NCI-H510A treated with DMSO at 0.1 percent for 48 hours (cell line): ENCODE data around the gene MSMB.
"Not testable (repeated sequence)": the region's sequence is repeated elsewhere in the genome, so short reads cannot be mapped to it uniquely, and the experiment has no call there.

Experiments
- DNase-seq: peaks from one replicate; lab custom pipeline; 2025; lab: John Stamatoyannopoulos, UW

Gene MSMB

GRCh38 chr10:46046261-46046660 is at the start of gene MSMB:
MSMB (minus strand) TSS chr10:46046269; CDS start chr10:46046237, 32 bp downstream.
- peak; percentile 20 for DNase-seq

GRCh38 chr10:46094931-46095750 is 49.1 kb upstream of the MSMB start:
- DNase-seq = no peak

GRCh38 chr10:46094197-46094500 is 48.1 kb upstream of the MSMB start:
- DNase-seq = no peak

GRCh38 chr10:46093316-46094196 is 47.5 kb upstream of the MSMB start:
- DNase-seq = not testable (repeated sequence)

GRCh38 chr10:46092524-46093081 is 46.5 kb upstream of the MSMB start:
- DNase-seq = no peak

DNA sequence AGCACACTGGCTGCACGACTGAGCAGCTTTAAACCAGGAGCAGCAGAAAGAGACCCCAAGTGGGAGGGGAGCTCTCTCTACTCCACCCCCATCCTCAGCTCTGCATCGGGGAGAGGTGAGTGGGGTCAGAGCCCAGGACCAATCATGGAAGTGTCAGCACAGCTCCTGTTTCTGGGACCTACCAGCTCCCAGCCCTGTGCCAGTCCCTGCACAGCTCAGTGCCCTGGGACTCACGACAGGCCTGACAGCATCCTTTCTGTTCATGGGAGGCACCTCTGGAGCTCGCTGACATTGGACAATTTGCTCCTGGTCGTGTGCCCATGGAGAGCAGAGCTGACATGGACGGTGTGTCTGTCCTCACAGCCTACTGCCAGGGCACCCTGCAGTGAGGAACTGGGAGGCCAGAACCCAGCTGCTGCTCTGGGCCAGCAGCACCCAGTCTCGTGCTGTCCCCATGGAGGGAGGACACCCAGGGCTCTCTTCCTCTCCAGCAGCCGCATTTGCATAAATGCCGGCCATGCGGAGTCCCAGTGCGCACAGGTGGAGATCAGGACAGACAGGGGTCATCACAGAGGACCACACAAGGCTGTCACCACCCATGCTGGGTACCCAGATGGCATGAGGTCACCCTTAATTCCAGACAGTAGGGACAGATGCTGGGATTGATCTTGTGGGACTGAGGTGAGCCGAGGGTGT is 45.9 kb upstream of the MSMB start:
- no peak for DNase-seq

- DNase-seq = no peak
These were observed 45.2 kb upstream of the MSMB start for GRCh38 chr10:46091080-46091827.

DNA sequence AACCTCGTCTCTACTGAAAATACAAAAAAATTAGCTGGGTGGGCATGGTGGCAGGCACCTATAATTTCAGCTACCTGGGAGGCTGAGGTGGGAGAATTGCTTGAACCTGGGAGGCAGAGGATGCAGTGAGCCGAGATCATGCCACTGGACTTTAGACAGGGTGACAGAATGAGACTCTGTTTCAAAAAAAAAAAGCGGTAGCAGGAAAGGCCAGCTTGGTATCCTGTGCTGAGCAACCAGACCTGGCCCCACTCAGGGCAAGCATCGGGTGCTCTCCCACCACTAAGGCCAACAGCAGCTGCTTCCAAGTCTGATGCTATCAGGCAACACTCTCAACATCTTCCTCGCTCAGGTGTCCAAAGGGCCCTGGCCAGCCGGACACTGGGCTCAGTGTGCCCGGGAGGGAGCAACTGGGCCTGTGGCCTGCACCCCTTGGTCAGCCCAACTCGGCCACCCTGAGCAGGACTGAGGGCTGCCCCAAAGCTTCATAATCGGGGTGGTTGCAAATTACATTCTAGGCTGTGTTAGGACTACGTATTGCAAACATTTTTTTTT is 44.3 kb upstream of the MSMB start:
- no peak for DNase-seq

DNA sequence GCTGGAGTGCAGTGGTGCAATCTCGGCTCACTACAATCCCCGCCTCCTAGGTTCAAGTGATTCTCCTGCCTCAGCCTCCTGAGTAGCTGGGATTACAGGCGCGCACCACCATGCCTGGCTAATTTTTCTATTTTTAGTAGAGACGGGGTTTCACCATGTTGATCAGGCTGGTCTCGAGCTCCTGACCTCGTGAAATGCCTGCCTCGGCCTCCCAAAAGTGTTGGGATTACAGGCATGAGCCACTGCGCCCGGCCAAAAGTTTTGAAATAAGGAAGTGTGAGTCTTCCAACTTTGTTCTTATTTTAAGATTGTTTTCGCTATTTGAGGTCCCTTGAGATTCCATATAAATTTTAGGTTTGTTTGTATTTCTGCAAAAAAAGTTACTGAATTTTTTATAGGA is 41.3 kb upstream of the MSMB start:
- DNase-seq = not testable (repeated sequence)

- no peak for DNase-seq
These were observed 38.5 kb upstream of the MSMB start for GRCh38 chr10:46084321-46085165.

- no peak for DNase-seq
These were observed 34.8 kb upstream of the MSMB start for GRCh38 chr10:46080886-46081285.

- DNase-seq = no peak
These were observed 33.9 kb upstream of the MSMB start for GRCh38 chr10:46079831-46080585.

DNA sequence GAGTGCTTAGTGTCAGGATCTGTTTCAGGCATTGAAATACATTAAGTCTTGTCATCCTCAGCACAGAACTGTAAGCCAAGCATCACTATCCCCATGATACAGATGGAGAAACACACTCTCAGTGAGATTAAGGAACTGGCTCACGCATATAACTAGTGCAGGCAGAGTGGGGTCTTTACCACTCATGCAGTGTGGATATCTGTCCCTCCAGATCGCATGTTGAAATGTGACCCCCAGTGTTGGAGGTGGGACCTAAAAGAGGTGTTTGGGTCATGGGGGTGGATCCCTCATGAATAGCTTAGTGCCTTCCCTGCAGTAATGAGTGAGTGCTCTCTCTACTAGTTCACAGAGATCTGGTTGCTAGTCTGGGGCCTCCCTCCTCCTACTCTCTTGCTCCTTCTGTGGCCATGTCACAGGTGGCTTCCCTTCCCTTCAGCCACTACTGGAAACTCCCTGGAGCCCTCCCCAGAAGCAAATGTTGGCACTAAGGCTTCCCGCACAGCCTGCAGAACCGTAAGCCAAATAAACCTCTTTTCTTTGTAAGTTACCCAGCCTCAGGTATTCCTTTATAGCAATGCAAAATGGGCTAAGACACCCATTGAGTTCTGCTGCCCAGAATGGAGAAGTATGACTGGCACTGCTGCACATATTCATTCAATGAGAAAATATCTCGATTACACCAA is 31.8 kb upstream of the MSMB start:
- no peak for DNase-seq

DNA sequence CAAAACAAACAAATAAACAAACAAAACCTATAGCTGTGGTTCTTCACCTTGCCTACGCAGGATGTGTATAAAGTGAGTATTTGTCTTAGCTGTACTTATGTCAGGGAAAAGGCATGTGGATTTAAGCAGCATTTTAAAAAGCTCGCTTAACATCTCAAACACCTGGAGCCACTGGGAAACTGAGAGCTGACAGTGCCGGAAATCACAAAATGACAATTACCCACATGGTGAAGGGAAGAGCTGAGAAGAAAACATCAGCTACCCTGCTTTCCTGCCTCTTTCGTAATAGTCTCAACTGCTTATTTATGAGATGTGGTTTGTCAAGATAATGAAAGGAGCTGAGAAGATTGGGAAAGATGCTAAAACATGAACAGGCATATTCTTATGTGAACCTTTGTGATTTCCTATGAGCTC is 31.1 kb upstream of the MSMB start:
- DNase-seq = no peak

DNA sequence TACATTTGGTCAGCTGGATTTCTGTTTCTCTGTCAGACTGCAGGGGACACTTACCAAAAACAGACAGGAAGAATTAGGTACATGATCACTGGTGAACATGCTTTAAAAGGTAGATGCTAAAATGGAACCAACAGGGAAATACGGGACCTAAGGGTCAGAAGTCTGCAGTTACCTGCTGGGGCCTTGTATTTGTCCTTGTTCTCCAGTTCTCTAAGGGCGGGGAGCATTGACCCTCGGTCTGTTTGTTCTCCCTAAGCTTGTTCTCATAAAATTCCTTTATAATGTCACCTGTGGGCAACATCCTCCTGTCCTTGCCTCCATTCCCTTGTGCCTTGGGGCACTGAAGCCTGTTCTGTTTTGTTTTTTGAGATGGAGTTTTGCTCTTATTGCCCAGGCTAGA is 29.8 kb upstream of the MSMB start:
- DNase-seq = no peak

DNA sequence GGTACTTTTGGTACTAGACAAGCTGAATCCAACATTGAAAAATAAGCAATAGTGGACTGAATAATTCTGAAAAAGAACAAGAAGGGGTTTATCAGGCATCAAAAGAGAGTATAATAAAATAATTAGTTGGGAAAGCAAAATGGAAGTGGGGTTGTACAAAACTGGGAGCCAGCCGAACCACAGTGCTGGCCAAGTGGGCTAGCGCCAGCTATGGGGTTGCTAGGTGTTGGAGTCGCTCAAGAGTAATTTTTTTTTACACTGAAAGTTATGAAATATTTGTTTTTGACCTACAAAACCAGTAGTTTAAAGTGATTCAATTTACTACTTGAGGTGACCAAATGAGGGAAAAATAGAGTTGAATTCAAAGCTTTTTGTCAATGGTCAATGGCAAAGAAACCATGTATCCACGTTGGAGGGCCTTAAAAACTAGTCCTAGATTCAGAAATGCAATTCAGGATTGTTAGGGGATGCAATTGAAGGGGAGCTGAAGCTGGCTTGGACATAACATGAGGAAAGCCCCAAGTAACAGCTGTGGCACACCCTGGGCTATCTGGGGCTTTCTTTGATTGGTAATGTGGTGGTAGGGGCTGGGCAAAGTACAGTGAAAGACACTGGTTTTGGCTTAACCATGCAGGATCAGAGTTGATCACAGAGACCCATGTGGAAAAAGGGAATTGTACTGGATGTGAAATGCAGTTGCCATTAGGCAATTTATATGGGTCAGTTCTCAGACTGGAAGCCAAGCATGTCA is 28.3 kb upstream of the MSMB start:
- no peak for DNase-seq

GRCh38 chr10:46073564-46073963 is 27.5 kb upstream of the MSMB start:
- no peak for DNase-seq

DNA sequence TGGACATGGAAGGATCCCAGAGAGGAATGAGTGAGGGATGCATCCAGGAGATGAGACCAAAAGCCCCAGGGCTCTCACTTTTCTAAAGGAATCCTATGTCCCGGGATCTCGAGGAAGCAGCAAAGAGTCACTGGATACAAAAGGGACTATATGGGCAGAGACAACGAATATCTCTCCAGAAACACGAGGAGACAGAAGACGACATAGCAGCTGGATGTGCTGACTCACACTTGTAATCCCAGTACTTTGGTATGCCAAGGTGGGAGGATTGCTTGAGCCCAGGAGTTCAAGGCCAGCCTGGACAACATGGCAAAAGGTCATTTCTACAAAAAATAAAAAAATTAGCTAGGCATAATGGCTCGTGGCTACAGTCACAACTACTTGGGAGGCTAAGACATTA is 24.7 kb upstream of the MSMB start:
- no peak for DNase-seq
